Panc1 (cell line): Measurements from ENCODE around the gene LSMEM2.

Experiments
- CTCF ChIP-seq: fragments of 450-650 bp; IDR thresholded peaks from 2 replicates; pipeline ENCODE4 v1.5.1; 2017; ENCODE audit warnings: mild to moderate bottlenecking
- POLR2AphosphoS5 ChIP-seq: IDR thresholded peaks from 2 replicates; pipeline ENCODE4 v1.6.1; 2012; ENCODE audit warnings: mild to moderate bottlenecking, low read depth, low read length, moderate library complexity

DNA sequence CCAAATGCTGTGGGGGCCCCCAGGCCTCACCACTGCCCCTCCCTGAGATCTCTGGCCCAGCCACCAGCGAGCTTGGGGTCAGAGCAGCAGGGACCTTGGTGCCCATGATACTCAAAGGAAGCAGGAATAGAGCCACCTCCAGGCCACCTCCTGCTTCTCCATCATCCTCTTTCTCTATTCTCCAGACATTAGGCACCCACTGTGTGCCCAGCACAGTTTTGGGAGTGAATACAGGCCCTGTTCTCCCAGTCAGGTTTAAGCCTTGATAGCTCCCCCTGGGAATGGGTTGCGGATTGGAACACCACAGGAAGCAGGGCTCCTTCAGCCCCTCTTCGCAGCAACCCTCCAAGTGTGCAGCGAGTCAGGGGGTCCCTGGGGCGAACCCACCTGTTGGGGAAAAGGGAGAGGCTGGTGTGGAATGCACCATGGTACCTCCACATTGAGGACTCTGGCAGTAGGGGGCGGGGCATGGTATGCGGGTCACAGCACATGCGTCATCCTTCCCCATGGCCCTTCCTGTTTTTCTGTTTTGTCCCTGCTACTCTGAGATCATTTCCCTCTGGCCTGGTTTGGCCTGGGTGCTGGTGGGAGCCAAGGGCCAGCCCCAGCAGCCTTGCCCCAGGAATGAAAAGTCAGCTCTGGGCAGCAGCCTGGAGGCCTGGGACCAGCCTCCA lies 24.2 kb upstream of the LSMEM2 start:
- TF ChIP-seq POLR2AphosphoS5 (no peak), CTCF (no peak)
